AG04449 (cell line): Measurements from ENCODE around the gene DPP3.
"Not testable (repeated sequence)": the region's sequence is repeated elsewhere in the genome, so short reads cannot be mapped to it uniquely, and the experiment has no call there.

Source experiments
- CTCF ChIA-PET: fragments of 350-600 bp; formaldehyde crosslinking; extraction: SDS; loops from one replicate; lab custom pipeline; 2021; ENCODE audit warnings: antibody characterized with exemption; lab: Yijun Ruan, JAX
- POLR2A ChIA-PET: fragments of 400-600, 350-600 bp; formaldehyde crosslinking; extraction: SDS; loops from one replicate; lab custom pipeline; 2020; ENCODE audit warnings: antibody characterized with exemption, inconsistent platforms; lab: Yijun Ruan, JAX
- DNase-seq: peaks from one replicate; pipeline ENCODE4 v3.0.0-alpha.2; 2010; ENCODE audit warnings: low read depth, low spot score
- H3K4me3 ChIP-seq: 2 replicates; pipeline ENCODE4 v1.5.1; 2011; ENCODE audit warnings: low read depth, mild to moderate bottlenecking, control low read depth, low read length
- CTCF ChIP-seq: IDR thresholded peaks from one replicate; pipeline ENCODE4 v1.5.1; 2011; ENCODE audit warnings: mild to moderate bottlenecking, moderate library complexity, low read length, control low read depth, inconsistent platforms; ENCODE audit not compliant: insufficient read depth; ENCODE audit errors: missing control alignments

Gene DPP3

GRCh38 chr11:66480117-66480938, at the start of gene DPP3:
TSS of gene DPP3 (plus strand) at chr11:66480434. CDS start at chr11:66482201, 1,767 bp downstream.
- CTCF ChIA-PET, result interaction anchor here (0.6 to 5.8 kb wide), 8 partner anchors 11 to 198 kb away, joined by 3 to 66 read pairs (median 5); partner anchors contain the start of gene PELI3
- POLR2A ChIA-PET, result interaction anchor here (0.6 to 1.7 kb wide), 11 partner anchors 9 to 198 kb away, joined by 3 to 9 read pairs (median 5); partner anchors contain the start of genes BBS1, NPAS4, PELI3 and RBM4B
- peak; percentile 73 for DNase-seq
- TF ChIP-seq CTCF, result no peak
- peak within 1 kb of the TSS; percentile 86 for H3K4me3 ChIP-seq

GRCh38 chr11:66431287-66431686, 48.9 kb upstream of the DPP3 start:
- CTCF ChIA-PET, result interaction anchor here (0.7 to 24.8 kb wide), 6 partner anchors 7 to 49 kb away, joined by 3 to 1169 read pairs (median 7); partner anchors contain the start of genes DPP3, MRPL11 and NPAS4
- DNase-seq, H3K4me3 ChIP-seq, POLR2A ChIA-PET: not testable (repeated sequence)

- CTCF ChIA-PET, result interaction anchor here (0.6 to 24.8 kb wide), 3 partner anchors 25 to 102 kb away, joined by 3 to 1169 read pairs (median 9); partner anchors contain the start of gene NPAS4
- DNase-seq, POLR2A ChIA-PET, H3K4me3 ChIP-seq: not testable (repeated sequence)
These were observed 48.3 kb upstream of the DPP3 start for GRCh38 chr11:66431871-66432329.

GRCh38 chr11:66432597-66432996, 47.6 kb upstream of the DPP3 start:
- H3K4me3 ChIP-seq, result no peak overlapping the region
- DNase-seq, result no peak
- ChIA-PET CTCF (interaction anchor here (0.6 to 24.8 kb wide), 4 partner anchors 26 to 246 kb away, joined by 3 to 1169 read pairs (median 6); partner anchors contain the start of gene NPAS4), POLR2A (no interaction called here)
- no peak for TF ChIP-seq CTCF

- ChIA-PET POLR2A (interaction anchor here (1.3 to 1.4 kb wide), 2 partner anchors 16 to 29 kb away, joined by 6 to 9 read pairs; partner anchors contain the start of gene PELI3), CTCF (interaction anchor here (0.8 to 24.8 kb wide), 25 partner anchors 7 to 242 kb away, joined by 3 to 1169 read pairs (median 9); partner anchors contain the start of genes BRMS1, CD248, NPAS4 and RBM4B)
- peak overlapping the region; percentile 85 for H3K4me3 ChIP-seq
- DNase-seq, result no peak
- TF ChIP-seq CTCF, result no peak
These were observed 42.2 kb upstream of the DPP3 start for GRCh38 chr11:66437979-66438503.

GRCh38 chr11:66438504-66439466, 41.4 kb upstream of the DPP3 start, which contains the start of gene MRPL11:
TSS of gene MRPL11 (minus strand) at chr11:66438848. CDS start at chr11:66438754, 94 bp downstream.
- H3K4me3 ChIP-seq, result peak within 1 kb of the TSS; percentile 85
- peak; percentile 67 for DNase-seq
- POLR2A ChIA-PET, result interaction anchor here (0.5 to 1.4 kb wide), 5 partner anchors 9 to 1179 kb away, joined by 3 to 9 read pairs (median 5); partner anchors contain the start of gene PELI3

GRCh38 chr11:66440101-66440939, 39.9 kb upstream of the DPP3 start:
- DNase-seq, POLR2A ChIA-PET, H3K4me3 ChIP-seq: not testable (repeated sequence)
- CTCF ChIA-PET, result interaction anchor here (0.9 to 2.9 kb wide), 8 partner anchors 23 to 238 kb away, joined by 3 to 26 read pairs (median 10); no protein-coding TSS in a partner anchor

More at GRCh38 chr11:66438504-66439466, 41.4 kb upstream of the DPP3 start, which contains the start of gene MRPL11:
- CTCF ChIA-PET, result interaction anchor here (0.5 to 2.9 kb wide), 40 partner anchors 8 to 261 kb away, joined by 3 to 53 read pairs (median 6); partner anchors contain the start of genes BRMS1, CD248, NPAS4 and PELI3
- TF ChIP-seq CTCF, result peak; percentile 79

GRCh38 chr11:66440940-66441282, 39.3 kb upstream of the DPP3 start:
- DNase-seq, POLR2A ChIA-PET, H3K4me3 ChIP-seq: not testable (repeated sequence)
- CTCF ChIA-PET, result interaction anchor here (0.9 to 2.1 kb wide), 4 partner anchors 29 to 238 kb away, joined by 4 to 13 read pairs (median 8); no protein-coding TSS in a partner anchor
